Loucy (cell line): ENCODE results near the gene PRRC2C.
A peak's percentile ranks its signal among the peaks of the same experiment; 100 is the strongest.

ENCODE experiments used
- H2AFZ ChIP-seq: fragments of 200-600 bp; sonication (generic); 2 replicates; pipeline ENCODE4 v1.6.0; 2016; ENCODE audit warnings: antibody characterized with exemption, mild to moderate bottlenecking, low read length, moderate library complexity
- H3F3A ChIP-seq: fragments of 200-600 bp; 2 replicates; pipeline ENCODE4 v1.6.0; 2016; ENCODE audit warnings: antibody characterized with exemption, low read depth, mild to moderate bottlenecking
- H3K27me3 ChIP-seq: fragments of 200-600 bp; sonication (generic); 2 replicates; pipeline ENCODE4 v1.6.1; 2014; ENCODE audit warnings: low read length, mild to moderate bottlenecking; ENCODE audit not compliant: insufficient read depth, poor library complexity, severe bottlenecking
- H3K36me3 ChIP-seq: fragments of 200-600 bp; sonication (generic); 2 replicates; pipeline ENCODE4 v1.6.1; 2016; ENCODE audit warnings: low read length; ENCODE audit not compliant: insufficient read depth
- H3K4me1 ChIP-seq: fragments of 200-600 bp; sonication (generic); 2 replicates; pipeline ENCODE4 v1.5.1; 2014; ENCODE audit warnings: low read length, mild to moderate bottlenecking; ENCODE audit not compliant: insufficient read depth, poor library complexity, severe bottlenecking
- H3K4me2 ChIP-seq: fragments of 200-600 bp; sonication (generic); 2 replicates; pipeline ENCODE4 v1.6.0; 2014; ENCODE audit warnings: antibody characterized with exemption, low read length, low read depth, mild to moderate bottlenecking; ENCODE audit not compliant: poor library complexity, severe bottlenecking
- H3K4me3 ChIP-seq: fragments of 200-600 bp; sonication (generic); 2 replicates; pipeline ENCODE4 v1.5.1; 2014; ENCODE audit warnings: low read length, mild to moderate bottlenecking, mixed read lengths; ENCODE audit not compliant: poor library complexity, severe bottlenecking
- H3K79me2 ChIP-seq: fragments of 200-600 bp; sonication (generic); 2 replicates; pipeline ENCODE4 v1.6.1; 2014; ENCODE audit warnings: low read length; ENCODE audit not compliant: insufficient read depth
- H3K9ac ChIP-seq: fragments of 200-600 bp; sonication (generic); 2 replicates; pipeline ENCODE4 v1.6.0; 2014; ENCODE audit warnings: mild to moderate bottlenecking, low read depth, low read length, moderate library complexity; ENCODE audit not compliant: poor library complexity, severe bottlenecking
- H3K9me2 ChIP-seq: fragments of 200-600 bp; sonication (generic); replicated peaks from 2 replicates; pipeline ENCODE4 v1.6.1; 2016; ENCODE audit warnings: low read depth, low read length, mixed read lengths
- H3K9me3 ChIP-seq: fragments of 200-600 bp; sonication (generic); 2 replicates; pipeline ENCODE4 v1.6.1; 2014; ENCODE audit warnings: mild to moderate bottlenecking, antibody characterized with exemption, low read length, low read depth; ENCODE audit not compliant: insufficient read depth
- H4K20me1 ChIP-seq: fragments of 200-600 bp; sonication (generic); 2 replicates; pipeline ENCODE4 v1.6.0; 2014; ENCODE audit warnings: antibody characterized with exemption, low read length, mild to moderate bottlenecking; ENCODE audit not compliant: insufficient read depth, poor library complexity, severe bottlenecking
- CTCF ChIP-seq: fragments of 200-600 bp; sonication (generic); conservative IDR thresholded peaks from 2 replicates; pipeline ENCODE4 v1.5.1; 2014; ENCODE audit warnings: mild to moderate bottlenecking, antibody characterized with exemption, low read length
- EZH2phosphoT487 ChIP-seq: fragments of 200-600 bp; IDR thresholded peaks from 2 replicates; pipeline ENCODE4 v1.6.1; 2018; ENCODE audit warnings: antibody characterized with exemption, mild to moderate bottlenecking, moderate library complexity, borderline replicate concordance

Gene PRRC2C

DNA sequence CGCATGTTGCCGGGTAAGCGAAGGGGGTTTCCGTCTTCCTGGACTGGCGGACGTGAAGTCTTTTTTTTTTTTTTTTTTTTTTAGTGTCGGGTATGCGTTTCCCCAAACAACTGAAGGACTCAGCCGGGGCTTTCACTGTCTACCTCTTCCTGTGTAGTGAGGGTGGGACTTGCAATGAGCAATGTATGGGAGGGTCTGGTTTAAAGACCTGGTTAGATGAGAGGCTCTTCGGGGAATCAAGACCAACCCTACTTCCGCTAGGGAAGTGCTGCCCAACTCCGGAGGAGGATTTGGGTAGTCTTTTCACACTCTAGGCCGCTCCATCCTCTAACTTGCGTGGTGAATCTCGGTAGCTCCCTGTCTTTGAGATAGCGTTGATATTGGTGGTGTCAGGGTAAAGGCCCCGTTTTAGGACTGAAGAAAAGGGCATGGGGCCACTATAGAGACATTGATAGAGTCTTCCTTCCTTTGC is 754 bp downstream of the PRRC2C start:
- Histone ChIP-seq H3K4me1 (peaks cover 44% of the 10 kb centered on the region), H3K36me3 (no peaks in the 10 kb centered on the region; the same call in 1 of the 2 replicates), H4K20me1 (peaks cover 56% of the 10 kb centered on the region), H3K9ac (peak overlapping the region; percentile 96), H3K27me3 (no peaks in the 10 kb centered on the region), H3F3A (no peaks in the 10 kb centered on the region; the same call in 1 of the 2 replicates), H3K79me2 (peaks cover 57% of the 10 kb centered on the region), H3K9me3 (no peaks in the 10 kb centered on the region), H3K4me3 (peak overlapping the region; percentile 86), H2AFZ (peak overlapping the region; percentile 74), H3K9me2 (no peaks in the 10 kb centered on the region), H3K4me2 (peak overlapping the region; percentile 96)
- TF ChIP-seq EZH2phosphoT487: no peak
- no peak for TF ChIP-seq CTCF

- Histone ChIP-seq H3K9me3 (no peaks in the 10 kb centered on the region), H2AFZ (no peak overlapping the region), H3K4me1 (peaks cover 49% of the 10 kb centered on the region), H3K9ac (peak overlapping the region; percentile 96), H3K27me3 (no peaks in the 10 kb centered on the region), H3K36me3 (peaks cover 3% of the 10 kb centered on the region; the same call in 1 of the 2 replicates), H4K20me1 (peaks cover 65% of the 10 kb centered on the region), H3K79me2 (peaks cover 67% of the 10 kb centered on the region), H3K4me3 (peak overlapping the region; percentile 86), H3K9me2 (no peaks in the 10 kb centered on the region), H3K4me2 (peak overlapping the region; percentile 96), H3F3A (no peaks in the 10 kb centered on the region; the same call in 1 of the 2 replicates)
- TF ChIP-seq EZH2phosphoT487: no peak
- TF ChIP-seq CTCF: no peak
Observed at GRCh38 chr1:171487038-171487437, 1.7 kb downstream of the PRRC2C start.

DNA sequence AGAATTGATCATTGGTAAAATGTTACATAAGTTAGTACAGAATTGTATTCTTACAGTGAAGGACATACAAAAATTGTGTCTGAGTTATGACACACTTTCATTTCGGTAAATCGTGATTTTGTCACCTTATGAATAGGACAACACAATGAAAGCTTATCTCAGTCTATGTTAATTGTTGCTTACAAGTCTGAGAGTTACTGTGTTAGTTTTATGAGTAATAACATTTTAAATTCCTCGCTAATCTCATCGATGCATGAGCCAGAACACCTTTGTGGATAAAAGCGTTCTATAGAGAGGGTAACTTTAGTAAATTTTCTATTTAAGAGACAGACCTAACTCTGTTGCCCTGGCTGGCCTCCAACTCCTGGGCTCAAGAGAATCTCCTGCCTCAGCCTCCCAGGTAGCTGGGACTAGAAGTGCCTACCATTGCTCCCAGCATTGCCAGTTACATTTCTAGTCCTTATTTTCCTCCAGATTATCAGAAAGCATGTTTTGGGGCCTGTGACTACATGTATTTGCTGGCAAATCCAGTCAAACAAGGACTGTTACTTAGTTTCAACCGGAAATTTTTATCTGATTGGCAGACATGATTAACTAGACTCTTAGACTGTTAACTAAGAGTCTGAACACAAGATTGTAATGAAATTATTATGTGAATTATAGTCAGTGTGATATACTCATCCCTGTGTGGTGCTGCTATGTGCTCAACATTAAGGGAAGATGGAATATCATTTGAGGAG is 3.0 kb downstream of the PRRC2C start:
- Histone ChIP-seq H2AFZ (no peak overlapping the region), H3K9ac (peak overlapping the region; percentile 96), H3K4me1 (peaks cover 51% of the 10 kb centered on the region), H3K4me3 (peak overlapping the region; percentile 86), H3K4me2 (peak overlapping the region; percentile 96), H3K79me2 (peaks cover 80% of the 10 kb centered on the region), H3K9me2 (no peaks in the 10 kb centered on the region), H3K36me3 (peaks cover 3% of the 10 kb centered on the region; the same call in 1 of the 2 replicates), H3F3A (no peaks in the 10 kb centered on the region; the same call in 1 of the 2 replicates), H3K27me3 (no peaks in the 10 kb centered on the region), H4K20me1 (peaks cover 78% of the 10 kb centered on the region), H3K9me3 (no peaks in the 10 kb centered on the region)
- no peak for TF ChIP-seq EZH2phosphoT487
